GM12801 (cell line): ENCODE results near the gene RPP40.

ENCODE experiments used
- TF ChIP-seq, protein P1 (sequence below): IDR thresholded peaks from one replicate; pipeline ENCODE4 v1.5.1; 2011; ENCODE audit warnings: control low read depth; ENCODE audit not compliant: insufficient read length; ENCODE audit errors: extremely low read depth

RPP40 gene

DNA sequence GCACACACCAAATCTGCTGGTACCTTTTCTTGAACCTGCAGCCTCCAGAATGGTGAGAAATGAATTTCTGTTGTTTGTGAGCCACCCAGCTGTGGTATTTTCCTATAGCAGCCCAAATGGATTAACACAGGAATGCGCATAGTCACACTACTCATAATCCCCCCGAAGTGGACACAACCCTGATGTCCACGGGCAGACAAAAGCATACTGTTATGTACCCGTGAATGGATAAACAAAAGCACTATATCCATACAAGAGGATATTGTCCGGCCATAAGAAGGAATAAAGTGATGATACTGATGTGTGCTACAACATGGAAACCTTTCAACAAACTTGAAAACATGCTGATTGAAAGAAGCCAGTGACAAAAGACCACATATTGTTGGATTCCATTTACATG, 25.1 kb upstream of the RPP40 start:
- TF ChIP-seq, protein P1, sequence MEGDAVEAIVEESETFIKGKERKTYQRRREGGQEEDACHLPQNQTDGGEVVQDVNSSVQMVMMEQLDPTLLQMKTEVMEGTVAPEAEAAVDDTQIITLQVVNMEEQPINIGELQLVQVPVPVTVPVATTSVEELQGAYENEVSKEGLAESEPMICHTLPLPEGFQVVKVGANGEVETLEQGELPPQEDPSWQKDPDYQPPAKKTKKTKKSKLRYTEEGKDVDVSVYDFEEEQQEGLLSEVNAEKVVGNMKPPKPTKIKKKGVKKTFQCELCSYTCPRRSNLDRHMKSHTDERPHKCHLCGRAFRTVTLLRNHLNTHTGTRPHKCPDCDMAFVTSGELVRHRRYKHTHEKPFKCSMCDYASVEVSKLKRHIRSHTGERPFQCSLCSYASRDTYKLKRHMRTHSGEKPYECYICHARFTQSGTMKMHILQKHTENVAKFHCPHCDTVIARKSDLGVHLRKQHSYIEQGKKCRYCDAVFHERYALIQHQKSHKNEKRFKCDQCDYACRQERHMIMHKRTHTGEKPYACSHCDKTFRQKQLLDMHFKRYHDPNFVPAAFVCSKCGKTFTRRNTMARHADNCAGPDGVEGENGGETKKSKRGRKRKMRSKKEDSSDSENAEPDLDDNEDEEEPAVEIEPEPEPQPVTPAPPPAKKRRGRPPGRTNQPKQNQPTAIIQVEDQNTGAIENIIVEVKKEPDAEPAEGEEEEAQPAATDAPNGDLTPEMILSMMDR = no peak

DNA sequence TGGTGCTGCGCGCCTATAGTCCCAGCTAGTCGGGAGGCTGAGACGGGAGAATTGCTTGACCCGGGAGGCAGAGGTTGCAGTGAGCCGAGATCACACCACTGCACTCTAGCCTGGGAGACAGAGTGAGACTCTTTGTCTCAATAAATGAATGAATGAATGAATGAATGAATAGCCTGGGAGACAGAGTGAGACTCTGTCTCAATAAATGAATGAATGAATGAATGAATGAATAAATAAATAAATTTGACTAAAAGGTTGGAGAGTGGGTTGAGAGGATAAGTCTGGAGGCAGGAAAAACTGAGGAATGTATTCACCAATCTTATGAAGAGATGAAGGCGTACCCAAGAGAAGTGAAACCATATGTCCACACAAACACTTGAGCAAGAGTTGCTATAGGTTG, 24.5 kb upstream of the RPP40 start:
- TF ChIP-seq, protein P1 = no peak

DNA sequence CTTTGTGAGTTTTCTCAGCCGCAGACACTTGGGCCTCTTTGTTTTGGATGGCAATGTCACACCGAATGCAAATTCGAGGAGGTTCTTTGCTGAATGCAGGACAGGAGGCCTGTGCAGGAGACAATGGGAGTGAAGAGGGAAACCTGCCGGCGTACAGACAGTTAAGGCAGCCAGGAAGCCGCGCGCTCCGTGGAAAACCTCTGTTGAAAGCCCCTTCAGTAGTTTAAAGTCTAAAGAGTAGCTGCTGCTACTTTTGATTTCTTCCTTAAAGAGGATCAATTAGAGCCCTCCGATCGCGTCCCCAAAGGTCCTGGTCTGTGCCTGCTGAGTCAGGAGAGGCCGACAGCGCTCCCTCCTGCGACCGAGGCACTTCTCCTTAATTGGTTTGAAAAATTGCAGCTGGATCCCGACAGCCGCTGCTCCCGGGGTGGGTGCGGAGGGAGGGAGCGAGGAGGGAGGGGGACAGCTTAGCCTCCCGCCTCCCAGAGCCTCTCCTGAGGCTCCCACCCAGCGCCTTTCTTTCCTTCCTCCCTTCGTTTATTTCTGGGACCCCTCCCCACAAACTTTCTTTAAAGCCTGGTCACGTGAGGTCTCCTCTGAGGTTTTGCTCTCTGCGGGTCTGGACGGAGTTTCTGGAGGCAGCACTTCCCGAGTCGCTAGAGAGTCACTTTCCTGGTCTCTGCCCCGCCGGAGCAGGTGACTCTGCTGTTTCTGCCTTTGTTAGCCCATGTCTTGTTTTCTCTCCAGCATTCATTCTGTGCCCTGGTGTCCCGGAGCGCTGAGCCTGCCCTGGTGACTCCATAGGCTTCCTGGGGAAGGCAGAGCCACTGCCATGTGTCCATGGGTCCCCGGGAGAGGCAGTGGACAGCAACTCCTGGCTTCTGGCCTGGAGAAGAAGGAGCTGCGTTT, 22.3 kb upstream of the RPP40 start:
- TF ChIP-seq, protein P1 = no peak

DNA sequence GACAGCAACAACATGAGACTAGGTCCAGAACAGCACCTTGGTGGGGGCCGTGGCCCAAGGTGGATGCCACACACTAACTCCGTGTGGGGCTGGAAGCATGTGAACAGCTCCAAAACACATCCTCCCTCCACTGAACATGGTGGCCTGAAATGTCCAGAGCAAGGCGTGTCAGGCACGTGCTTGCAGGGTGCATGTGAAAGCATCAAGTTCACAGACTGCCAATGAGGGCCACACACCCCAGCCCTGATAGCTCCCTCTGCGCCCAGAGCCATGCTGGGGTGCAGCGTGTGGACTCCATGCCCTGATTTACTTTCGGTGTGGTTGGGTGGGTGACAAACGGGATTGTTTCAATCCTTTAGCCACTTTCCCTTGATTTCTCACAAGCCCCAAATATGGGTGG, 20.1 kb upstream of the RPP40 start:
- TF ChIP-seq, protein P1 = no peak

DNA sequence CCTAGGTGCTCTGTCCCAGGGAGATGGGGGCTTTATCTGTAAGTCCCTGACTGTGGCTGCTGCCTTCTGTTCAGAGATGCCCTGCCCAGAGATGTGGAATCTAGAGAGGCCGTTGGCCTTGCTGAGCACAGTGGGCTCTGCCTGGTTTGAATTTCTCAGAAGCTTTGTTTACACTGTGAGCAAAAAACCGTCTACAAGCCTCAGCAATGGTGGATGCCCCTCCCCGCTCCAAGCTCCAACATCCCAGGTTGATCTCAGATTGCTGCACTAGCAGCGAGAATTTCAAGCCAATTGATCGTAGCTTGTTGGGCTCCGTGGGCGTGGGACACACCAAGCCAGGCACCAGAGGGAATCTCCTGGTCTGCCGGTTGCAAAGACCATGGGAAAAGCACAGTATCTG, 16.3 kb upstream of the RPP40 start:
- TF ChIP-seq, protein P1 = no peak

DNA sequence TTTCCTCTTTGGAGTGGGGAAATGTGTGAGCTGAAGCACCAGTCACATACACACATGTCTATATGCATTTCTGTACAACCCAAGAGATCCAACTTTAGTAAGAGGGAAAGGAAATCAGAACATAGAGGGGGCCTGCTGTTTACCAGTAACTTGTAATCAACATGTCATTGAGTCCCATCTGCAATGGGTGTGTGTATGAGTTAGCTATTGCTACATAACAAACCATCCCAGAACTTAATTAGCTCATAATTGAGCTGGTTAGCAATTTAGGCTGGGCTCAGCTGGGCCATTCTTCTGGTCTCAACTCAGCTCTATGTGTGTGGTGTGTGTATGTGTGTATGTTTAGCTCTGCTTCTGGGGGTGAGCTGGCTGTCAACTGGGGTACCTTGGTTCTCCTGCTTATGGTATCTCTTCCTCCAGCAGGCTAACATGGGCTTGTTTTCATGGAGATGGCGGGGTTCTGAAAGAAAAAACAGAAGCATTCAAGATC, 10.3 kb upstream of the RPP40 start:
- TF ChIP-seq, protein P1 = no peak

DNA sequence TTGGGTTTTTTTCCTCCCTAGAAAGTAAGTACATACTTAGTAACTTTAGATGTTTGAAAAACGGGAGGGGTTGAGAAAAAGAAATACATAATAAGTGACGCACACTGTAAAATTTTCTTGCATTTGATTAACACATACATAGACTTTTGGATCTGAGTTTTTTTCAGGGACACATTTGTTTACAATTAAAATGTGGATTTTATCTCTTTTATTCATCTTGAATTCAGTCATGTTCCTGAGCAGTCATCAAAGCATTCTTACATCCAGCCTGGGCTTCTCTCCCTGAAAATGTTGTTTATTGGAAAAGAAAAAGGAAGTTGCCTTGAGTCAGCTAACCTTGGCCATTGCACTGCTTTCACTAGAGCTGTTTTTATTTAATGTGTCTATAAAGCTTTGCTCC, 8.7 kb upstream of the RPP40 start:
- TF ChIP-seq, protein P1 = no peak
